G401.6 (cell line): ENCODE data around the gene DENND4A.

ENCODE experiments used
- FAIRE-seq: peaks from 2 replicates; lab custom pipeline; 2012; peaks lifted over from hg19 to GRCh38; lab: Jason Lieb, UNC

Gene DENND4A

DNA sequence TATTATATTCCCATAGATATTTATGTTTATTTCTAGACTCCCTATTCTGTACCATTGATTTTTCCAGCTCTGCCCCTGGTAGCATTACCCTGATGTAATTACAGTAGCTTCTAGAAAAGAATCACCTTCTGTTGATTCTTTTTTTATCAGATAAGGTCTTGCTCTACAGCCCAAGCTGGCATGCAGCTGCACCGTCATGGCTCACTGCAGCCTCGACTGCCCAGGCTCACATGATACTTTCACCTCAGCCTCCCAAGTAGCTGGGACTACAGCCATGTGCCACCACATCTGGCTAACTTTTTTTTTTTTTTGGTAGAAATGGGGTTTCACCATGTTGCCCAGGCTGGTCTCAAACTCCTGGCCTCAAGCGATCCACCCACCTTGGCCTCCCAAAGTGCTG is 128.6 kb downstream of the DENND4A start:
- no peak for FAIRE-seq

DNA sequence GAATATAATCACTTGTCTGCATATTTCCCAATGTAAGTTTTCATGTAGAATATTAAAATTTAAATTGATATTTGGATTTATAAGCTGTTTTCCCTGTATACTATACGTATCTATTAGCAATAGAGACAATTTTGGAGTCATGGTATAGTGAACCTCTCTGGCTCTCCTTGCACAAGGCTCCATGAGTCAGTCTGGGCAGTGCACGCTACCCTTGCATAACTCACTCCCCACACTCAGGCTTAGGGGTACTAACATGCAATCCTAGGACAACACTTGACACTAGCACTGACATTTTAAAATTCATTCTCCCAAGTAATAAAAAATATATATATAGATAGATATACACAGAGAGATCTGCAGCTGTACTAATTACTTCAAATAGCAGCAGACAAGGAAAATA is 131.2 kb downstream of the DENND4A start:
- no peak for FAIRE-seq

DNA sequence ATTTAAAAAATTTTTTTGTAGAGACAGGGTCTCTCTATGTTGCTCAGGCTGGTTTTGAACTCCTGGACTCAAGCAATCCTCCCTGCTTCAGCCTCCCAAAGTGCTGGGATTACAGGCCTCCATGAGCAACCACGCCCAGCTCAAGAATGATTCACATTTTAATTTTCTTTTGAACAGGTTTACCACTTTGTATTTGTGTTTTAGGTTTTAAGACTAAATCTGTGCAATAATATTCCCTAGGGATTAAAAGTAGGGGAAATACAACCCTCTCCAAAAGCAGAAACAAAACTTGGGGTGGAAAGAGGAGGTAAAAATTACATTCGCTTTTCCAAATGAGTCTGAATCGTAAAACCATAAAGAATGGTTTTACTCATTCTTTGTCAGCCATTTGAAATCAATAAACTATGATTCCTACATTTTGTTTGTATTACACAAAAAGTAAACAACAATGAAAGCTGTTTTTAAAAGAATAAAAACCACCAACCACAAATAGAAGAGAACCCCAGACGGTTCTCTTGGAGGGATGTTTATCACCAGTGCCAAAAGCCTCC is 132.5 kb downstream of the DENND4A start:
- FAIRE-seq, result no peak

DNA sequence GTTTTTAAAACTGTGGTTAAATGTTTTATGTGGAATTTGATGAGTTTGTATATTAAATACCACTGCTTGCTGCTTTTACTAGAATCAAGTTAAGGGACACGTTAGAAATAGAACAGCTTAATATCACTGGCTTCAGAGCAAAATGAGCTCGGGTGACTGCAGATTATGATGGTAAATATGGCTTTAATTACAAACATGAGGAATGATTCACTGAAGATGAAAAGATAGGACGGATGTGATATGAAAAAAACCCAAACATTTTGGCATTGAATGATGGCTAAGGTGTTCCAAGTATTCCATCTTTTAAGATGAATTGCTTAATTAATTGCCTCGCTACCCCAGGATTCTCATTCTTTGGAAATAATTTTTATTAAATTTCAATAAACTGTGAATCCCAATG is 136.6 kb downstream of the DENND4A start:
- no peak for FAIRE-seq

DNA sequence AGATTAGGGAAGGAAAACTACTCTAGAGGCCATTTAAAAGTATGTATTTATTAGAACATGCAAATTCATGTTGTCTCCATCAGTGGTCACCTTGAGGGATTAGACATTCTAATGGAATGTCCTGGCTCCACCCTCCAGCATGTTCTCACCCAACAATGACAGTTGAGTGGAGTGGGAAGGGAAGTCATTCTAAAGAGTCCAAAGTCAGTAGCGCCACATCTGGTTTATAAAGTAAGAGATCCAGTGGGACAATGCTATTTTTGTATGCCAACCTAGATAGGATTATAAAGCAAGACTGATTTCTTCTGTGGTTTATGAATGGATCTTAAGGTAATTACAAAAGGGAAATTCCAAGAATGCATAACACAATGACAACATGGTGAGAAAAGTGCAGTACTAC is 137.1 kb downstream of the DENND4A start:
- FAIRE-seq, result no peak

DNA sequence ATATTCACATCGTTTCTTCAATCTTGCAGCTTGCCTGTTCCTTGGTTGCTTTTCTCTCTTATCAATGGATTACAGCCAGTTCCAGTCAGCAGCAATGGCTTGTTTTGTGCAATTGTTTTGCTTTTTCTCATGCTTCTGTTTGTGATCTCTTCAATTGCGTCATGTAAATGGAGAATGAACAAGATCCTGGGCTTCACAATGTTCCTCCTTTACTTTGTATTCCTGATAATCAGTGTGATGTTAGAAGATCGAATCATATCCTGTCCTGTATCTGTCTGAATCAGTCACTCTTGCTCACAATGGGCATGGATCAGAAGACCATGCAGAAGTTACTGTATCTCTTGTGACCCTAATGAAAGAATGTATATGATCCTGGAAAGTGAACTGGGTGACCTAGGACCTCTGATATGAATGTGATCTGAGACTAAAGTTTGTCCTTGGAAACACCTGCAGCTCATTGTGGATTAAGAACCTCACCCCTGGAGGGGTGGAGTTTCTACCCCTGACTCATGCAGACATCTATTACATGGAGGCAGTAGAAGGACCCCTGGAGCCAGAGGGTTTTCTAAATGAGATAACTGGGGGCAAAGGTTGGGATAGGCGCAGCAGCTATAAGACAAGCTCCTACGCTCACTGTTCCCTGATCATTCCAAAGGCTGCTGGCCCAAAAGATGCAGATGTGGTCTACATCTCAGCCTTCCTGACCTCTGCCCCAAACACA is 138.1 kb downstream of the DENND4A start:
- FAIRE-seq, result no peak

DNA sequence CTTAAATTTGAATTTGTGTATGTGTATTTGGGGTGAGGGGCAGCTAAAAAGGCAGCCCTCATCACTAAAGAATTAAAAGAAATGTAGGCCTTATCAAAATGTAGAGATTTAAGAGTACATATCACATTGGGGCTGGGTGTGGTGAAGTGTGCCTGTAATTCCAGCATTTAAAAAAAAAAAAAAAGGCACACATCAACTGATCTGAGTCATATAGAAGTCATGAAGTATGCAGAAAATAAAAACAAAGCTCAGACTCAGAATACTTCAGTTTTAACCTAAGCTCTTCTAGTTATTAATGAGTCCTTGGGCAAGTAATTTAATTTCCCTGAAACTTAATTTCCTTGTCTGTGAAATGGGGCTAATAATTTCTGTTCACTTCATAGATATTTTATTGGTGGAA is 138.8 kb downstream of the DENND4A start:
- no peak for FAIRE-seq

DNA sequence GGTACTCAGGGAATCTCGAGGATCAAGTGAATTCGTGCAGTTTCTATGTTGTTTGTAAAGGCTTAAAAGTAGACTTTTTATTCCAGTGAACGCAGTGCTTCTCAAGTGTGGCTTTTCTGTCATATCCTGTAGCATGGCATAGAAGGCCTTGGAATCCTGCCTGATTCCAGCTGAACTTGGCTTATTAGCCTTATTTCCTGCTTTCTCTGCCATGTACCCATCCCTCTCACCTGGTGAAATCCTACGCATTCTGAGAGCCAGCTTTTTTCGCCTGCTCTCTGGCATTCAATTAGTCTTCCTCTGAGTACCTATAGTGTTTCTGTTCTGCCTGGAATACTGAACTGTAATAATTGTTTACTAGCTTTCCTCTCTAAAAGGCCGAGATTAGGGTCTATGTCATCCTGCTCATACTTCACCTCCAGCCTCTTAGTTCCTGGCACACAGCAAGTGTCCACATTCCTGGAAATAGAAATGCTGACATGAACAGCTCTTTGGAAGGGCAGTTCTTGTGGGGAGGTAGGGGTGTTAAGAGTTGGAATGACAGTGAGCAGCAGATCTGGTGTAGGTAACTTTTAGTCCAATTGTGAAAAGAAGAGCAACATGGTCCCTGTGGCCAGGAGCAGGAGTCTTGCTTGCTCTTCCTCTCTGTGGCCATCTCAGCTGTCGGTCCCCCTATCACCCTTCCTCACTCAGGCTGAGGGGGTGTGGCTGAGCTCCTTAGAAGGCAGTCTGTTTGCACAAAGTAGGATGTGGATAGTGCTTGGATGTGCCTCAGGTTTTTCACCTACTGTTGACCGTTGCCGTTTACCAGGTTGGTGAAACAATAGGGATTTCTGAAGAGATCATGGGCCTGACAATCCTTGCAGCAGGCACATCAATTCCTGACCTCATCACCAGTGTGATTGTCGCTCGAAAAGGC is 140.0 kb downstream of the DENND4A start:
- no peak for FAIRE-seq

DNA sequence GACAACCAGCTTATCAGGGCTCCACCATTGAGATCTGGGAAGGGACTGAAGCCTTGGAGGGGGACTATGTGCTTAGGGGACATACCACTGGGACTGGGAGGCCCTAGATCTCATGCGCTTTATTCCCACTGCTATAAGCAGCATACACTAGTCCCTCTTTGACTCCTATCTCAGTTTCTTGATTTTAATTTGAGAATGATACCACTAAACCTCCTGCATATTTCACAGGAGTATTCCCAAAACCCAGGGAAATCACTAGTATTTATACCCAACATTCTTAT is 141.1 kb downstream of the DENND4A start:
- FAIRE-seq, result no peak

DNA sequence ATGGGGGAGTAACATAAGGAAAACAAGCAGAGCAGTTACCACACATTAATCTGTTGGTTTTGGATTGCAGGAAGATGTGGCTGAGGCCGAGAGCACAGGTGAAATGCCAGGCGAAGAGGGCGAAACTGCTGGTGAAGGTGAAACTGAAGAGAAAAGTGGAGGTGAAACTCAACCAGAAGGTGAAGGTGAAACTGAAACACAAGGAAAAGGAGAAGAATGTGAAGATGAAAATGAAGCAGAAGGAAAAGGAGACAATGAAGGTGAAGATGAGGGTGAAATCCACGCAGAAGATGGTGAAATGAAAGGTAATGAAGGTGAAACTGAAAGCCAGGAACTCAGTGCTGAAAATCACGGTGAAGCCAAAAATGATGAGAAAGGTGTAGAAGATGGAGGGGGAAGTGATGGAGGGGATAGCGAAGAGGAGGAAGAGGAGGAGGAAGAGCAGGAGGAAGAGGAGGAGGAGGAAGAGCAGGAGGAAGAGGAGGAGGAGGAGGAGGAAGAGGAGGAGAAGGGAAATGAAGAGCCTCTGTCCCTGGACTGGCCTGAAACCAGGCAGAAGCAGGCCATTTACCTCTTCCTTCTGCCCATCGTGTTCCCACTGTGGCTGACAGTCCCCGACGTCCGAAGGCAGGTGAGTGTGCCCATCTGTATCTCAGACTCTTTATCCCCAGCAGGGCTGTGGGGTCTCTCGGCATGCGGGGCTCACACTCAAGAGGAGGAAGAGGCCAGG is 141.6 kb downstream of the DENND4A start:
- no peak for FAIRE-seq

DNA sequence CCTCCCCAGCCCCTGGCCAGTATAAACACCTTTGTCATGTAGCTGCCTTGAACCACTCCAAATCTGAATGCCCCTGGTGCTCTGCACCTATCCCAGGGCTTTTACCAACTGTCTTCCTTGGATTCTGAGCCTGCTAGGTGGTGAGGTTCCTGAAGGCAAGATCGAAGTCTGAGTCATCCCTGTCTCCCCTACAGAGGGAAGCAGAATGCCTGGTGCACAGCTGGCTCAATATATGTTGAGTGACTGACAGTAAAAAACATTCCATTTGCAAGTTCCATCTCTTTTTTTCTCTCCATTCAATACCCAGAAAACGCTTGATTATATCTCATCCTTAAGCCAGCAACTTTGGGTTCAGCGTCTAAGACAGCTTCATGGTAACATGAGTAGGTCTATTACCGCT is 145.6 kb downstream of the DENND4A start:
- FAIRE-seq, result no peak

DNA sequence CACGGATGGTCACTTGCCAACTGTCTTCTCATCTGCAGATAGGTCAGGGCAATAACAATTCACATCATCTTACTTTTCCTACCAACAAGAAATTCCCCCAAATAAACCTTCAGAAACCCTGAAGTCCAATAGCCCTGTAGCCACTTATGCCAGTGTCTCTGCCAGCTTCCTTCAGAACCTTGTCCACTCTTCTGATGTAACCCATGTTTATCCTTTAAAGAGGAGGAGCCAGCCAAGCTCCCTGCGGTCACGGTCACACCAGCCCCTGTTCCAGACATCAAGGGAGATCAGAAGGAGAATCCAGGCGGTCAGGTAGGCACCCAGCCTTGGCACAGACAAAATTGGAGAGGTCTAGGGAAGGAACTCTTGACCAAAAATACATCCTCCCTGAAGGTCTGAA is 146.7 kb downstream of the DENND4A start:
- no peak for FAIRE-seq

DNA sequence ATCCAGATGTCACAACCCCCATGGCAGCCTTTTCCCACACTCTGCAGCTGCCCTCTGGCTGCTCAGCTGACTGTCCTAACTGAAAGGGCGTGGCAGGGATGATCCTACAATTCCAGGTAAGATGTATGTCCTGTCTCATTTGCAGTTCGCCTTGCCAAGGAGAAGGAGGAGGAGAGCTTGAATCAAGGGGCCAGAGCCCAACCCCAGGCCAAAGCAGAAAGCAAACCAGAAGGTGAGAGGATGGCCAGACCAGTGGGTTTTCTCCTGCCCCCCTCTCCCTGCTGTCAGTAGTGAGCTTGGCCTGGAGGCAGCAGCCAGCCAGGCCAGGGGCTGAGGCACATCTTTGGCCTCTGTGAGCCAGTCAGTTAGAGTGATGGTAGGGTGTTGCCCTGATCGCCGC is 147.8 kb downstream of the DENND4A start:
- FAIRE-seq, result no peak

DNA sequence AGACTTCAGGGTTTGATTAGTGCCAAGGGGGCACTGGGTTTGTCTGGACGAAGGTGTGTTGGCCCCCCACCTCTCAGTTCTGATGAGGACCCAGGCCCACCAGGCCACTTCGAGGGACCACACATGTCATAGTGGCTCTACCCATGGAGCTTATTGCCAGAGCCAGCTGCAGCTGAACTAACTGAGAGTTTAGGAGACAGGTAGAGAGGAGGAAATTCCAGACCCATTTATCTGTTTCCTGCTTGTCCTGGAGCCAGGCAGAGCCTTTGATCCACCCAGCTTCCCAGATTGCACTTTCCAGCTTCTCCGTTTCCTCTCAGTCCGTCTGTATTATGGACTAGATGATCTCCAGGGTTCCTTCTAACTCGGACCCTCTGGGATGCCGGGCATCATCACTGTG is 149.5 kb downstream of the DENND4A start:
- no peak for FAIRE-seq

DNA sequence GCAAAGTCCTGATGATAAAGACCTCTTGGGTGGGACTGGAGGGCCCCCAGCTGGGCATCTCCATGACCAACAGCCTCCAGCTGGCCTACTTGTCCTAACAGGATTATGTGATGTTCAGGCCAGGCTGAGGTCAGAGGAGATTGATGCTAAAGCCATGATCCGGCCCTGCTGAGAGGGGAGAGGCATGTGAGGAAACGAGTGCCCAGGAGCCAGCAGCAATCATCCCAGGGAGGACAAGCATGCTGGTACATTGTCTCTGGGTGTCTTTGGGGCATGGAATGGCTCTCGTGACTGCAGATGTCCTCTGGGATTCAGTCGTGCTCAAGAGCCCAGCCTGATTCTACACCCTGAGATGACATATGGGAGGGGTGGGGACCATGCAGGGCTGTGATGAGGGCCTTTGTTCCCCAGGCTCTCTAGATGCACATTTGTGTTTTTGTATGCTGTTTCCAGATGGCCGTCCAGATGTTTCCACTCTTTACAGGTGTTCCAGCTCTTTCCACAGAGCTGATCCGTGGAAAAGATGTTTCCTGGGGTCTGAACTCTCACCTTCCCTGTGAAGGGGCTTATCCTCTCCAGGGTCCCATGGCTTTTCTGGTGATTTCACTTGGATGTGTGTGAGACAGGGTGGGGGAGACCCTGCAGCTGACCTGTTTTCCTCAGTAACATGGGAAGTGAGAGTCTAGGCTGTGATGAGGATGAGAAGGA is 150.2 kb downstream of the DENND4A start:
- FAIRE-seq, result no peak

DNA sequence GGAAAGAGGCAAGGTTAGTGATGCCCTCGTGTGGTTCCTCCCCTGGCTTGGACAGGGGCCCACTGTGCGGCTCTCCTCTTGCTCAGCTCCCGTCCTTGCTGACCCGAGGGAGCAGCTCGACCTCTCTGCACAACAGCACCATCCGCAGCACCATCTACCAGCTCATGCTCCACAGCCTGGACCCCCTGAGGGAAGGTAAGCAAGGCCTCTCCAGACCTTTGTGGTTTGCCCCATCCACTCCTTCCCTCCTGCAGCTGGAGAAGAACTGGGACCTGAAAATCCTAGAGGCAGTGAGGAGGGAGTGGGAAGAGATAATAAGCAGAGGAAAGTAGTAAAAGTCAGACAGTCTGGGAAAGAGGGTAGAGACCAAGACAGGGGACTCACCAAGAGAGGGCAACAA is 152.6 kb downstream of the DENND4A start:
- no peak for FAIRE-seq

DNA sequence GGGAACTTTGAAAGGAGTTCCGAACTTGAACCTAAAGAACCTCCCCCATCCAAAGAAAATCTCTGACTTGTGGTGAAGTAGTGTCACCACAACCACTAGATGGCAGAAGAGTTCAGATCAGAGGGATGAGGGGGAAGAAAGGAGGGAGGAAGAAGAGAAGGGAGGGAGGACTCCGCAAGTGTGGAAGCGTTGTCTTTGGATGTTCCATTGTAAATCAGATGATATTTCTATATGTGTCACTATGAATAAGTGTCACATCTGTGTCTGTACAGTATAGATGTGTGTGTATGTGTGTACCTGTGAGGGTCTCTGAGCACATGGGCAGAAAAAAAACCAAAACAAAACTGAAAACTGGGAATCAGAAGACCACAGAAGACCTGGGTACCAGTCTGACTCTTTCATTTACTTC is 153.4 kb downstream of the DENND4A start:
- peak; percentile 91 for FAIRE-seq

DNA sequence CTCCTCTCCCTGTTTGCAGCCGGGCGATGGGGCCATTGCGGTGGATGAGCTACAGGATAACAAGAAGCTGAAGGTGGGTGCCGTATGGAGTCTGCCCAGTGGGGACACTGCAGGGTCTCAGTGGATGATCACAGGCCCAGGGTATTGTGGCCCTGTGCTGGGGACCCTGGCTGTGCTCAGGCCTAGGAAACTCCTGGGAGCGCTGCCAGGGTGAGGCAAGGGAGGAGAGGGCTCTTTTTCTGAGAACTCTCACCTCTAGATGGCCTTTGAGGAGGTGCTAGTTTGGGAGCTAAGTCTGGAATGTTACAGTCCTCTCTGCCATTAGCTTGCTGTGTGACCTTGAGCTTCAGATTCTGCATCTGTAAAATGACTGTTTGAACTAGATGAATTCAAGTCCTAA is 154.0 kb downstream of the DENND4A start:
- no peak for FAIRE-seq

DNA sequence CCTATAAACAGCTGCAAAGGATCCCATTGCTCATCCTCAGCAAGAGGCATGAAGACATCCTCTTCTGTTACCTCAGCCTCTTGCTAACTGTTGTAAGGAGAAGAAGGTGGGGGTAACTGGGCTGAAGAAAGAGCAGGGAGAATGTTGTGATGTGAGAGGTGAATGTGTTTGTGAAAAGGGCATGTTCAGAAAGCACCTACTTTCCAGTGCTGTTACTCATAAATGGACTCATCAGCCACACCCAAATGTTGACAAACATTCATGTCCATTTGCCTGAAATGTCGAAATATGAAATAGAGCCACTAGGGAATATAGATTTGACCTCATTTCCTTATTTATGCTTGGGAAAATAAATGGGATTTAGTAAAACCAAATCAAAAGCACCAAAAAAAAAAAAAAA is 157.7 kb downstream of the DENND4A start:
- no peak for FAIRE-seq

DNA sequence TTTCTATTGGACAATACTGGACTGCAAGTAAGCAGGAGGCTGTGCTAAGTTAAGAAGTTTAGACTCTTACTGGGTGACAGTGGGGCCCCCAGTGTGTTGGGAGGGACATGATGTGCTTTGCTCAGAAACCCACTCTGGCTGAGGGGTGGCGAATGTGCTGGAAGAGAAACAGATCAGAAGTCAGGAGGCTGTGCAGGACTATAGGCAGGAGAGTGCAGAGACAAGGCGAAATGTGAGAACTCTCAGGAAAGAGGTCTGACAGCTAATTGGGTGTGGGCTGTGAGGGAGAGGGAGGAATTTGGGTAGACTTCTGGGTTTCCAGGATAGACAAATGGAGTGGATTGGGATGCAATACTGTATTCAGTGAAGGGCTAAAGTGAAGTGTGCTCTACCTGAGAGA is 158.3 kb downstream of the DENND4A start:
- no peak for FAIRE-seq

DNA sequence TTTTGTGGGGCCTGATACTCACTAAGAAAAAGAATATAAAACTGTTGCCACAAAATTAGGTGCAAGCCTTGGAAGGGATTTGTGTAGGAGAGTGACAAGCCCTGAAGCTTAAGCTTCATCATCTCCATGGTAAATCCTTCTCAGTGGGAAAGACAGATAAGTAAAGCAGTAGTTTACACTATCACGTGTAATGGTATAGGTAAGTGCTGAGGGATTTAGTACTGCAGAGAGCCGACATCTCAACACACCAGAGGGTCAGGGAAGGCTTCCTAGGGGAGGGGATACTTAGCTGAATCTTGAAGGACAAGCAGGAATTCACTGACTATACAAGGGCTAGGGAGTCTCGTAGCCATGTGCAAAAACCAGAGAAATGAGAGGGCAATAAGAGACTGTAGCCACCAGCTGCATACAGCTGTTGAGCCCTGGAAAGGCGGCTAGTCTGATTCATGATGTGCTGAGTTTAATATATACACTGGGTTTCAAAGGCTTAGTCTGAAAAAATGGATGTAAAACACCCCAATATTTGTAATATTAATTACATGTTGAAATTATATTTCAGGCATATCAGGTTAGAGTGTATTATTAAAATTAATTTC is 159.2 kb downstream of the DENND4A start:
- FAIRE-seq, result no peak

DNA sequence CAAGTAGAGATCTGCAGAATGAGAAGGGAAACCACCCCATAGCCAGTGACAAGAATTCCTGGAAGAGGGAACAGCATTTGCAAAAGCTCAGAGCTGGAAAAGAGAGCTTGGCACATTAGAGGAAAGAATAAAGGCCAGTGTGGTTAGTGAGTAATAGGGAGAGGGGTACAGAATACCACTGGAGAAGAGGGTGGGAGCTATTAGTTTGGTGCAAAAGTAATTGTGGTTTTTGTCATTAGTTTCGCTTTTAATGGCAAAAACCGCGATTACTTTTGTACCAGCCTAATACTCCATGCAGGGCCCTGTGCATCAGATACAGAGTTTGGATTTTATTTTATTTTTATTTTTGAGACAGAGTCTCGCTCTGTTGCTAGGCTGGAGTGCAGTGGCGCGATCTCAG is 160.6 kb downstream of the DENND4A start:
- no peak for FAIRE-seq
